Left forelimb (tissue), 1 donor: Measurements from ENCODE around the gene CHN2.
"Not testable (repeated sequence)": the region's sequence is repeated elsewhere in the genome, so short reads cannot be mapped to it uniquely, and the experiment has no call there.

Experiments used
- DNase-seq: peaks from one replicate; pipeline ENCODE4 v3.0.0-alpha.2; 2018; ENCODE audit warnings: low spot score

The CHN2 gene

DNA sequence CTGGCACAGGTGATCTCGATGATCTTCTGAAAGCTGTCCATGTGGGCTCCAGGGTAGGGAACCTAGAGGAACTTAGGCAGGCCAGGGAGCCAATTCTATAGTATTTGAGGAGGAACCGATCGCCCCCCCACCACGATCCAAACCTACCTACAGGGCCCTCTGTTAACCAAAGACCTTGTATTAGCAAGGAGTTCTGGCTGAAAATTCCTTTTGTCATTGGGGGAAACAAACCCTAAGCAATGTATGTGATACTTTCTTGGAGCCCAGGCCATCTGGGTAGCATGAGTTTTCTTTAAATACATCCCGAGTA is 62.1 kb downstream of the CHN2 start:
- no peak for DNase-seq

DNA sequence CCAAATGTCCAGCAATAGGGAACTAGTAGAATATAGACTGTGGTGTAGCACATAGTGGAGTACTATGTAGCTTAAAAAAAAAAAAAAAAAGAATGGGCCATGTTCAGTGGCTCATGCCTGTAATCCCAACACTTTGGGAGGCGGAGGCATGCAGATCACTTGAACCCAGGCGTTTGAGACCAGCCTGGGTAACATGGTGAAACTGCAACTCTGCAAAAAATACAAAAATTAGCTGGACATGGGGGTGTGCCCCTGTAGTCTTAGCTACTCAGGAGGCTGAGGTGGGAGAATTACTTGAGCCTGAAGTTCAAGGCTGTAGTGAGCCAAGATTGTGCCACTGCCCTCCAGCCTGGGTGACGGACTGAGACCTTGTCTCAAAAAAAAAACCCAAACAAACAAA is 64.4 kb downstream of the CHN2 start:
- no peak for DNase-seq

DNA sequence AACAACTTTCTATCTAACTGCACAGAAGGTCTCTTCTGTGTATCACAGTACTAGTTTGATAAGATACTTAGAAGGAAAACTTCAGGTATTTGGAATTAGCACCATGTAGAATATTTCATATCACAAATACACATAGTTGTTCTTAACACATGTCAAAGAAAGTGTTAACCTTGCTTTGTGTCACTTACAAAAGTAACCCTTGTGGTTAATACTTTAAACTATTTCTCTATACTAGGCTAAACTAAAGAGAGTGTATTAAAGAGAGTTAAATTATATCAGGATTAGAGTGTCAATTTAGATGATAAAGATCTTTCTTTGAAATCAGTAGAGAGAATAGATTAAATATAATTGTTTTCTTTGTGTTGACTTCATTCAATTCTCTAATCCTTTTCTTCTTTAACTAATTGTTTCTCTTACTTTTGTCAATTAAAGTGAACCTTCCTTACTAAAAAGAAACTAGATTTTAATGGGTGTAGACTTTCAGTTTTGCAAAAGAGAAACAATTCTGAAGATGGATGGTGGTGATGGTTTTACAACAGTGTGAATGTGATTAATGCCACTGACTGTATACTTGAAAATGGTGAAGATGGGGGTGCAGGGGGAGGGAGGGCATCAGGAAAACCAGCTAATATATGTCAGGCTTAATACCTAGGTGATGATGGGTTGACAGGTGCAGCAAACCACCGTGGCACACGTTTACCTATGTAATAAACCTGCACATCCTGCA is 67.8 kb downstream of the CHN2 start:
- no peak for DNase-seq

DNA sequence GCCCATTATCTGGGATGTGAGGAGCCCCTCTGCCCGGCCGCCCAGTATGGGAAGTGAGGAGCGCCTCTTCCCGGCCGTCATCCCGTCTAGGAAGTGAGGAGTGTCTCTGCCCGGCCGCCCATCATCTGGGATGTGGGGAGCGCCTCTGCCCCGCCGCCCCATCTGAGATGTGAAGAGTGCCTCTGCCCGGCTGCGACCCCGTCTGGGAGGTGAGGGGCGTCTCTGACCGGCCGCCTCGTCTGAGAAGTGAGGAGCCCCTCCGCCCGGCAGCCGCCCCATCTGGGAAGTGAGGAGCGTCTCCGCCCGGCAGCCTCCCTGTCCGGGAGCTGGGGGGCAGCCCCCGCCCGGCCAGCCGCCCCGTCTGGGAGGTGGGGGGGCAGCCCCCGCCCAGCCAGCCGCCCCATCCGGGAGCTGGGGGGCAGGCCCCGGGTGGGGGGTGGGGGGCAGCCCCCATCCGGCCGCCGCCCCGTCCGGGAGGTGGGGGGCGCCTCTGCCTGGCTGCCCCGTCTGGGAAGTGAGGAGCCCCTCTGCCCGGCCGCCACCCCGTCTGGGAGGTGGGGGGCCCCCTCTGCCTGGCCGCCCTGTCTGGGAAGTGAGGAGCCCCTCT is 69.1 kb downstream of the CHN2 start:
- not testable (repeated sequence) for DNase-seq

DNA sequence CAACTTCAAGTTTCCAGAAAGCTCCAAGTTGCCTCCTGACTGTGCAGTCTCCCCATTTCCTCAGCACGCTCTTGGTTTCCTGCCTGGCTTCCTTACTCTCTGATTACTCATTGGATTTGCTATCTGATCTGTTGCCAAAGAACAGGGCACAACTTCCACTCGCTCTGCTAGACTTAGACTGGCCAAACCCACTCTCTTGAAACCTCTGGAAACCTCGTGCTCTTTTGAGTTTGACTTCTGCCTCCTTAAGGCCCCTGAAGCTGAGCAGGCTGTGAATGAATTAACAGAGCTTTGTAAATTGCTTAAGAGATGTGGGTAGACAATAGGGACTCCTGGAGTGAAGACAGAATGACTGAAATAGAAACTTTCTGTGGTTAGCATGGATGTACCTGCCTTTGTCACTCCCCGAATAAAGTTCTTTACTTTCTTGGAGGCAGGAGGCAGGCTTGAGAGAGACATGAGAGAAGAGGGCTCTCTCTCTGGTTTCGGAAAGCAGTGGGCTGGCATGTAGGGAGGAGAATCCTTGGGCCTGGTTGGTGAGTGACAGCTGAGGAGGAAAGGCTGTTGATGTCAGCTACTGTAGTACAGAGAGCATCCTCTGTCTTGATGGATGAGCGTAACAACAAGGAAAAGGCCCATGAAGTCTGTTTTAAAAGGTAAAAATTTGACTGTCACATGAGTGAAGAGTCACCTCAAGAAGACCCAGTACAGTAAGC is 70.8 kb downstream of the CHN2 start:
- no peak for DNase-seq

DNA sequence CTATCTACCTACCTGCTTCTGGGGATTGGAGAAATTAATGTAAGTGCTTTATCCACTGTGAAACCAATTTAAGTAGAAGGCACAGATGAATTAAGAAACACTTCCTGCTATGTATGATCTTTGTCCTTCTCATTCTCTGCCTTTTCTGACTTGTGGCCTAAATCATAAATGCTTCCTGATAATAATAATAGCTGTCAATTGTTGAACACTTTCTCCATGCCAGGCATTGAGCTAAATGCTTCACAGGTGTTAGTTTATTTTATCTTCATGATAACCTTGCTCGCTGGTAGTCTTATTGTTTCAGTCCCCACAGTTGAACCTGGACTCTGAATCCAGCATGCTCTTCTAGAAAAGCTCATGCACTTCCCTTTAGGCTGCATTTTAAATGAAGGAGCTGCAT is 75.4 kb downstream of the CHN2 start:
- DNase-seq, result no peak

DNA sequence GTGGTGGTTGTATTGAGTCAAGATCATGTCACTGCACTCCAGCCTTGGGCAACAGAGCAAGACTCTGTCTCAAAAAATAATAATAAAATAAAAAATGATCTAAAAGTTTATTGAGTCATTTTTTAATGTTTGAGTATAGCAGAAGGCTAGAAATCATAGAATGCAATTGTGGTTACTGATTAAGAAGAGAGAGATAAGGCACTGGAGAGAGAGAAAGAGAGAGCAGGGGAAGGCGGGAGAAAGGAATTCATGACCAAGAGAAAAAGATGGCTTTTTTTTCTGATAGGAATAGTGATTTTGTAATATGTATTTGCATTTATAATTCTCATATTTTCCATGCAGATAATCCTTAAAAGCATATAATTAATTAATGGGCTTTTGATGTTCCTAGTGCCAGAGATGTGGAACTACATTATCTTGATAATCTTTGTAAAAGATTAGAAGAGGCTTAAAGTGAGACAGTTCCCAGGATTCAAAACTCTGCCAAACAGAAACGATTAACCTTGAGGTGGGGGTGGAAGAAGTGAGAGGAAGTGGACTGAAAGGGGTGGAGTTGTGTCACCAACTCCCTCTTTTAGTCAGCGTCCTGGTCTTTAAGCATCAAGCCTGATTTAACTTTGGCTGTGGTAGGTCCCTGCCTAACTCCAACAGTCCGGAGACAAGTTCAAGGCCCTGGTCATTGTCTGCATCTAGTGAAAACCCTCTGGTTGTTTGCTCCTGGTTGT is 76.2 kb downstream of the CHN2 start:
- no peak for DNase-seq

DNA sequence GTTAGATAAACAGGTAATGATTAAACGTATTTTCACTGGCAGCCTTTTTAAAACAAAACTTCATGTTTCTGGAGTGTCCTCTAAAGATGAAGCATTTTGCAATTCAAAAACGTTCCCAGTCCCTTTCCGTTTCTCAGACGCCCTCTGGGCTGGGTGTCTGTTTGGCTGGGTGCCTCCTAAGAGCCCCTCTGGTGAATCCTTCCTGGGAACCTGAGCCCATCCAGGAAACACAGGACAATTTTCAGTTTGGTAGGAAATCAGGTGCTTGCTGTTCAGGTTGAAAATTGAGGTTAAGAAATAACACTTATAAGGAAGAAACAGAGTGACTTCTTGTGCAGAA is 76.7 kb downstream of the CHN2 start:
- DNase-seq, result no peak

DNA sequence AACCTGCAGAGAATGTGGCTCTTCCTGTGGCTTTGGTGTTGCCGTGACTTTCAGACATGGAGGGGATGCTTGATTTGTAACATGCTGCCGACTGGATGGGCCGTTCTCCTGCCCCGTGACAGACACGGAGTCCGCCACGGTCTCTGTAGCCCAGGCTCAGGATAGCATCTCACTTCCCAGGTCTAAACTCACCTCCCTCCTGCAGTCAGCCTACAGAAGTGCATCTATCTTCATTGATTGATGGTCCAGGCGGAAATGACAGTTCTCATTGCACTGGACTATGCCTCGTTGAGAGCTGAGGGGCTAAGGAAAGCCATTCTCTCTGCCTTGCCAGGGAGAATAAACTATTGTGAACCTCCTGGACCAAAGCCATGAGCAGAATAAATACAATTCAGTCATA is 77.5 kb downstream of the CHN2 start:
- DNase-seq, result no peak

DNA sequence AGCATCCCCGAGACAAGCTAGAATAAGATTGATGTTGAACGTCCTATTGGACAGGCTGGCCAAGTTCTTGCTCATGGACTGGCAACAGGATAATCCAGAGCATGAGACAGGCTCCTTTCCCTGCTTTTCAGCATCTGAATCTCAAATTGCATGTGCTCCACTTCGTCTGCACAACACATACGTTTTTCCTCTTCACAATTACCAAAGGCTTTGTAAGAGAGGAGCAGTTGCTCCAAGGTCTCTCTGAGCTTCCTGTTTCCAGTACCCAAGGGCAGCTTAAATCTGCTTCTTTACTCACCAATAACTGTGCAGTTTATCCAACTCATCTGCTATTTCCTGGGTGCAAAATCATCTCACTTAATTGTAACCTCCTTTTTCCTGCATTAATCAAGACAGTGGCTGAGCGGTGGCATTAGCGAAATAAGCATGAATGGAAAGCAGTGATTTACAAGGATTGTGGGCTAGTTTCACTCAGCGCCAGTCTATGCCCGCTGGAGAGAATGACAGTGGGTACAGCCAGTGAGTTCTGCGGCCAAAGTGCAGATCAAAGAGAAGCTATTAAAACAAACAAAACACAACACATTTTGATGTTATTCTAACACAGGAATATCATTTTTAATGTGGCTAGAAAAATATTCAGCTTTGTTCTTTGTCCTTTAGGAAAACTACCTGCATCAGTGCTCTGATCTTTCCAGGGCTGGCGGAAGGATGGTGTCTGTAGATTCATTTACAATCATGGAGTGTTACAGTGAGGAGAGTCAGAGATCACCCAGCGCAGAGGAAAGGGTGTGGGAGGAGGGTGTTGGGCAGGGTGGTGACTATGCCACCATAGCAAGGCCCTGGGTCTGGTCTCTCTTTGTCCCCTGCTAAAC is 79.8 kb downstream of the CHN2 start:
- no peak for DNase-seq

DNA sequence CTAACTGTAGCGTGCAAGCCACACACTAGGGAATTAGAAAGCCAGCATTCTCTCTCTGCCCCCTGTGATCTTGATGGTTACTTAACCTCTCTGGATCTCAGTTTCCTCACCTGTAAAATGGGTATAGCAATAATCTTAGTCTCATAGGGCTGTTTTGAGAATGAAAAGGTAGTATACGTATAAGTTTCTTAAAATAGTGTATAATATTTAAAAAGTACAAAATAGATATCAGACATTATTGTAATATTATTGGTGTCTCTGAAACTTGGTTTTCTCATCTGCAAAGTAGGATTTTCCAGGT is 80.4 kb downstream of the CHN2 start:
- DNase-seq, result no peak

DNA sequence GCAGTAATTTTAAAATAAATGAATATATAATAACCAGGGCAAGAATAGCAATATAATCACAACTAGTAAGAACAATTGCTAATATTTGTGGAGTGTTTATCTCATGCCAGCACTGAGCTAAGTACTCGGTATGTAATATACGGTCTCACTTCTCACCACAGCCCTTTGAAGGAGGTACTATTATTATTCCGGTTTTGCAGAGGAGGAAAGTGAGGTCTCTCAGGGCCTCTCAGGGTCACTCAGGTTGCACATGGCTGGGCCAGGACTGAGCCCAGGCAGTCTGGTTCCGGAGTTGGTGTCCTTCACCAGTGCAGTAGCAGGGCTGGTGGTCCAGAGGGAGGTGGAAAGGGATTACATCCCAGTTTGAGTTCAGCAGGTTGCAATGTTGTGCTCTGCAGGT is 80.9 kb downstream of the CHN2 start:
- DNase-seq, result no peak

DNA sequence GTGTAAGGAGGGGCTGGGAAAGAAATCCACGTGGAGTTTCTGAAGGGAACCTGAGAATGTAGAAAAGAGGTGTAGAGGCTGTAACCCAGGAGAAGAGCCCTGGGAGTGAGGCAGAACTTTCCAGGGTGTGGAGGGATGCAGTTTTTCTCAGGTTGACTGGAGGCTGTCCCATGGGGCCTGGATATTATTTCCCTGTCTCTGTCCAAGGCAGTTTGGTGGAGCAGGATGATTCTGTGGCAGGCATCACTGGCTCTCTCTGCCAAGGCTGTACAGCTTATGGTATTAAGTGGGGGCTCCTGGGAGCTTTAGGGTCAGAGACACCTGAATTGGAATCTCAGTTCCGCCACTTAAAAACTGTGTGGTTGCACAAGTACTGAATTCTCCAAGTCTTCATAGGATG is 81.6 kb downstream of the CHN2 start:
- DNase-seq, result no peak

DNA sequence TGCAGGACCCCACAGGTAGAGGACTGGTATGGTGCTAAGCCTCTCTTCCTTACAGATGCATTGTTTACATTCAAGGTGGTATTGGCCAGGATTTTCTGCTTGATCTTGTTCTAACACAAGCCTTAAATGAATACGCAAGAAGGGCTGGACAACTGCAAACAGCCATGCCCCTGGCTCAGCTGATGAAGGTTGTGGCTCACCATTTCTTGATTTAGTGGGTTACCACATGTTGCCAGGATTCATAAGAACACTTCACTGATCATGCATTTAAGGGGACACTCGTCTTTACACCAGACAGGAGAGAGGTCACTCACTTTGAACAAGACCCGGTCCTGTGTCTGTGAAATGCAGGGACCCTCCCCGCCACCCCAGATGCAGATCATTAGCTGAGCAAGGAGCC is 82.2 kb downstream of the CHN2 start:
- DNase-seq, result no peak

DNA sequence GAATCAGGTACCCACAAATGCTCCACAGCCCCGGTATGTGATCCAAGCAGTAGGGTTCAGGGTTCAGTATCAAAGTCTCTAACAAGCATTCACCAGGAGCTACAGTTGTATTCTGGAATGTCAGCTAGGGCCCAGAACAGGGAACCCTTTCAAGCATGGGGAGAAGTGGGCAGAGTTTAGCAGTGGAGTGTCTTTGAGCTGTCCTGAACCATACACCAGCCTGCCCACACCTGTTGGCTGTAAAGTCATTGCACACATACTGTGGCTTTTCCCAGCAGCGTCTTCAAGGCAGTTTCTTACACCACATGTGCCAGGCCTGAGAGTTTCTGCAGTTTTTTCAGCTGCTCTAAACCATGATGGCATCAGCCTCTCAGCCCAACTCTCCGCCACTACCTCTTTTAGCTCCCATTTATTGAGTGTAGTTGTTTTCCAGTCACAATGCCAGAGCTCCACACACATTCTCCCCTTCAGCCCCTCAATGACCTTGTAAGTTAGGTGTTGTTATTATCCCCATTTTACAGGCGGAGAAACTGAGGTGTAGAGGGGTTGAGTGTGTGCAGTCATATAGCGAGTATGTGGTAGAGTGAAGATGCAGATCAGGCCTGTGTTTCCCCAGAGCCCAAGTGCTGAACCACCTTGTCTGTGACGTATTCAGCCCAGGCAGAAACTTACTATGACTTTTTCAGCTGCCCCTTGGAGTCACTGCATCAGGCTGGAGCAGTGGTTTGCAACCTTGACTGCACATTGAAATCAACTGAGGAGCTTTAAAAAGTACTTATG is 83.1 kb downstream of the CHN2 start:
- DNase-seq, result no peak

DNA sequence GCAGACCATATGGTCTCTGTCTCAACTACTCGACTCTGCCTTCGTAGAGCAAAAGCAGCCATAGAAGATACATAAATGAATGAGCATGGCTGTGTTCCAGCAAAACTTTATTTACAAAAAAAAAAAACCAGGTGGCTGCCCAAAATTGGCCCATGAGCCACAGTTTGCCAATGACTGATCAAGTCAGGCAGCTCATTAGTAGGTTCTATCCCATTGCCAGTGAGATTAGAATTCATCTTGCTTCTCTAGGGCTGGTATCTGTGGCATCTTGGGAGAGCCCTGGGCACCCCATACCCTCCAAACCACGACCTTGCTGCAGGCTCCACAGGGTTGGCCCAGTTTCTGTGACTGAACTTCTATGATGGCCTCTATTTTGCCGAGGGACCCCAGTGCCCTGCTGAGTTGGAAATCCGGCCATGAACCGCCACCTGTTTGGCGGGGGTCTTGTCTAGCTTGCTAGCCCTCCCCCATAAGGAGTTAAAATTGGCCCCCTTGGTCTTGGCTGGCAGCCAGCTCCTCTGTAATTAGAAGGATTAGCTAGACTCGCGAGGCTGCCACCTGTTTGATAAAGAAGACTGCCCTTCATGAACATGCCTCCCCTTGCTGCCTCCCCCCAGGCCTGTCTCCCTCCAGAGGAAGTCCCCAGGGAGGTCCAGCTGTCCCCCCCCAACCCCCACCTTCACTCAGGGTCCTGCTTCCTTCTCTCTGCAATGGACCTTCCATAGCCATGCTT is 83.9 kb downstream of the CHN2 start:
- no peak for DNase-seq

DNA sequence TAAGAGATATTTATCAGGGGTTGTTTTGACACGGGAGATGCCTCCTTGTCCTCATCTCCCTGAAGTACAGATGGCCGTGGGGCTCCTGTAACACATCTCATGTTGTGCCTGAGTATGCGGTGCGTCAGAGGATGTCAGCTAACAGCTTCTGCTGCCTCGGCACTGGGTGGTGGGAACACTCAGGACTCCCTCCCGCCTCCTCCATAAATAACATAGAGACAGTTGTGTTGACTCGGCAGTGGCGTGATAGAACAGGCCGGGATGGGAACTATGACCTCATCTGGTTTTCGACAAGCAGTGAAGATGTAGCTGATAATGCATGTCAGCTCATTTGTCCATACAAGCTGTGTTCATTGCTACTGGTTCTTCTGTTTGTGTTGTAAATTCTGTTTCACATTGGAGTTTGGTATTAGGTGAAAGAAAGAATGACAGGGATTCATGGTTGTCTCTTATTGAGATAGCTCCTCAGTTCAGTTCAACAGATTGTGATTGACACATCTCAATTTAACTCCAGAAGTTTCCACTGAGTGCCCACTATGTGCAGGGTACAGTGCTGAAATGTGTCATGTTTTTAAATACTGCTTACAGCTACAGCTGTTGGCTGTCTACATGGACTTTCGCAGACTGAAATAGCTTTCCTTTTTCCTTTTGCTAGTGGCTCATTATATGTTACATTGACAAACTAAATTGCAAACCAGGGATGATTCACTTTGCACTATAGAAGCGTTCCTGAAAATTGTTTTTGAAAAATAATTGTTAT is 87.4 kb downstream of the CHN2 start:
- no peak for DNase-seq

DNA sequence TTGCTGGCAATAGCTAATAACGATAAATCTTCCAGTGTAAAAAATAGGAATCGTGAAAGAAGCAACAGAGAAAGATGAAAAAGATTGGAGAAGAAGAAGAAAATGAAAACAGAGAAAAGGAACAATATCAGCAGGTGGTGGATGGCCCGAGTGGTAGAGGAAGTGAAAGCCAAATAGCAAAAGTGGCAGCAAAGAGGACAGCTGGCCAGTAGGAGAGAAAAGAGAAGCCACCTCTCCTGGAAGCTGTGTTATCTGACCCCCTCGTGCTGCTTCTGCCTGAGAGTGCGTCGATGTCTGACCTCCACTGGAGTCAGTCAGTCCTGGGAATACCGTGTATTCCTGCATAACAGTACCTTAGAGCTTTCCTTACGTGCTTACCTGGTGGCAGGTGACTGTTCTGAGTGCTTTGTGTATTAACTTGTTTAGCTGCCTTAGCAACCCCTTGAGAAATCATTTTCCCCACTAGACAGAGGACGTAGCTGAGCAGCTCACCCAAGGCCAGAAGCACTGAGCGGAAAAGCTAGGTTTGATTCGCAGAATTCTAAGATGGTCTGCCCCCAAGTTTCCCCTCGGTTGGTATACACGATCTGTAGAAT is 88.3 kb downstream of the CHN2 start:
- DNase-seq, result no peak

DNA sequence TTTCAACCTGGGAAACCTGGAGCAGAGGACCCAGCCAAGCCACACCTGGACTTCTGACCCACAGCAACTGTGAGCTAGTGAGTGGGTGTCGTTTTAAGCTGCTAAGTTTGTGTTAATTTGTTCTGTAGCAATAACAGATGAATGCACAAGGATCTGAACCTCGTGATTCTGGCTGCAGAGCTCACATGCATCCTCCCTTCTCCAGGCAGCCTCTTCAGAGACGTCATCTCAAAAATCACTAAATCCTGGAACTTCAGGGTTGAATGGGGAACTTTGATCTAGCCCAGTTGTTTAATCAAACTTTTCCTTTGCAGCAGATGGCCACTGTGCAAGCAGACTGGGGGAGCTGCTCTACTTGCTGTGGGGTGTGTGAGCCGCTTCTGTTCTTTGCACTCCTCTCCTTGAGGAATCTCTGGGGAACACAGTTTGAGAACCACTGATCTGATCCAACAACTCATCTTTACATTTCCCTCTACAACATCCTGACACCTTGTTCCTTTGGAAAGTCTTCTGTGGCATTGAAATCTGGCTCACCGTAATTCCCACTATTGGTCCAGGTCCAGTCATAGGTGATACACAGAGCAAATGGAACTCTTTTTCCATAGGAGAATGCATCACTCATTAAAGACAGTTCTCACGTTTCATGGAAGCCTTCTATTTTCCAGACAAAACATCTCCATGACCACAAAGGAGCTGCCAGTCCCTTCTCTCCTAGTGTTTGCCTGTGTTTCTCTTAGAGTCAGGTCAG is 90.3 kb downstream of the CHN2 start:
- DNase-seq, result no peak
